ENCODE results near the gene PRKCH.

GRCh38 chr14:61343991-61344405 is 22.6 kb downstream of the PRKCH start:
- TF ChIP-seq CTCF (IDR thresholded peaks at IDR 0.05) (no peak), EP300 (IDR thresholded peaks at IDR 0.05) (no peak), POLR2A (IDR thresholded peaks at IDR 0.05) (no peak)
